ENCODE results near the gene RASEF.
"Not testable (repeated sequence)": the region's sequence is repeated elsewhere in the genome, so short reads cannot be mapped to it uniquely, and the experiment has no call there.

DNA sequence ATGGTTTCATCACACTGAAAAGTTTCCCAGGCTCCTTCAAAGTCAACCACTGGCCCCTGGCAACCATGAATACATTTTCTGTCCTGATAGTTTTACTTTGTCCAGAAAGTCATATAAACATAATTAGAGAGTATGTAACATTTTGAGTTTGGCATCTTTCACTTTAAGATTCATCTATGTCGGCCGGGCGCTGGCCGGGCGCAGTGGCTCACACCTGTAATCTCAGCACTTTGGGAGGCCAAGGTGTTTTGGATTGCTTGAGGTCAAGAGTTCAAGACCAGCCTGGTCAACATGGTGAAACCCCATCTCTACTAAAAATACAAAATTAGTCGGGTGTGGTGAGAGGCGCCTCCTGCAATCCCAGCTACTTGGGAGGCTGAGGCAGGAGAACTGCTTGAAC, 126.4 kb downstream of the RASEF start:
- TF ChIP-seq, protein P1, sequence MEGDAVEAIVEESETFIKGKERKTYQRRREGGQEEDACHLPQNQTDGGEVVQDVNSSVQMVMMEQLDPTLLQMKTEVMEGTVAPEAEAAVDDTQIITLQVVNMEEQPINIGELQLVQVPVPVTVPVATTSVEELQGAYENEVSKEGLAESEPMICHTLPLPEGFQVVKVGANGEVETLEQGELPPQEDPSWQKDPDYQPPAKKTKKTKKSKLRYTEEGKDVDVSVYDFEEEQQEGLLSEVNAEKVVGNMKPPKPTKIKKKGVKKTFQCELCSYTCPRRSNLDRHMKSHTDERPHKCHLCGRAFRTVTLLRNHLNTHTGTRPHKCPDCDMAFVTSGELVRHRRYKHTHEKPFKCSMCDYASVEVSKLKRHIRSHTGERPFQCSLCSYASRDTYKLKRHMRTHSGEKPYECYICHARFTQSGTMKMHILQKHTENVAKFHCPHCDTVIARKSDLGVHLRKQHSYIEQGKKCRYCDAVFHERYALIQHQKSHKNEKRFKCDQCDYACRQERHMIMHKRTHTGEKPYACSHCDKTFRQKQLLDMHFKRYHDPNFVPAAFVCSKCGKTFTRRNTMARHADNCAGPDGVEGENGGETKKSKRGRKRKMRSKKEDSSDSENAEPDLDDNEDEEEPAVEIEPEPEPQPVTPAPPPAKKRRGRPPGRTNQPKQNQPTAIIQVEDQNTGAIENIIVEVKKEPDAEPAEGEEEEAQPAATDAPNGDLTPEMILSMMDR (IDR thresholded peaks at IDR 0.05) = not testable (repeated sequence)
- not testable (repeated sequence) for TF ChIP-seq POLR2A (IDR thresholded peaks at IDR 0.05)
